ENCODE data around the gene FUT7.
A peak's percentile ranks its signal among the peaks of the same experiment; 100 is the strongest.

The FUT7 gene

GRCh38 chr9:137031904-137032640, at the start of gene FUT7:
Gene FUT7, minus strand, starts transcription at chr9:137032088. Its CDS starts 97 bp downstream, at chr9:137031991.
- DNase-seq = peak; percentile 35
- ATAC-seq = no peak

- no peak for ATAC-seq
- DNase-seq = no peak
Observed at GRCh38 chr9:137080260-137081122, 48.6 kb upstream of the FUT7 start.

- no peak for DNase-seq
- ATAC-seq = no peak
Observed at GRCh38 chr9:137079401-137079787, 47.5 kb upstream of the FUT7 start.

GRCh38 chr9:137078701-137079400, 47.0 kb upstream of the FUT7 start:
- no peak for DNase-seq
- no peak for ATAC-seq

GRCh38 chr9:137077758-137078693, 46.1 kb upstream of the FUT7 start:
- peak; percentile 11 for ATAC-seq
- peak; percentile 70 for DNase-seq

- peak; percentile 72 for DNase-seq
Observed at GRCh38 chr9:137077010-137077747, 45.3 kb upstream of the FUT7 start, which contains the start of gene UAP1L1. Gene UAP1L1, plus strand, starts transcription at chr9:137077517. Its CDS starts 16 bp downstream, at chr9:137077533.

GRCh38 chr9:137076636-137077009, 44.7 kb upstream of the FUT7 start:
- no peak for DNase-seq
- no peak for ATAC-seq

More at GRCh38 chr9:137077010-137077747, 45.3 kb upstream of the FUT7 start, which contains the start of gene UAP1L1:
- peak; percentile 71 for ATAC-seq

- DNase-seq (no peak), ATAC-seq (no peak)
Observed at GRCh38 chr9:137075275-137075775, 43.4 kb upstream of the FUT7 start.

- ATAC-seq (no peak), DNase-seq (no peak)
Observed at GRCh38 chr9:137074657-137075274, 42.9 kb upstream of the FUT7 start.

- DNase-seq = no peak
- ATAC-seq = no peak
Observed at GRCh38 chr9:137073992-137074399, 42.1 kb upstream of the FUT7 start.

GRCh38 chr9:137071282-137071681, 39.4 kb upstream of the FUT7 start:
- DNase-seq (no peak), ATAC-seq (no peak)

GRCh38 chr9:137070906-137071275, 39.0 kb upstream of the FUT7 start:
- ATAC-seq = no peak

GRCh38 chr9:137070201-137070905, 38.5 kb upstream of the FUT7 start, which contains the start of gene SAPCD2:
Gene SAPCD2, minus strand, starts transcription at chr9:137070557. Its CDS starts 97 bp downstream, at chr9:137070460.
- ATAC-seq (peak; percentile 90), DNase-seq (peak; percentile 83)

More at GRCh38 chr9:137070906-137071275, 39.0 kb upstream of the FUT7 start:
- DNase-seq = no peak

GRCh38 chr9:137069508-137070091, 37.7 kb upstream of the FUT7 start:
- DNase-seq = no peak
- no peak for ATAC-seq

GRCh38 chr9:137068539-137069507, 36.9 kb upstream of the FUT7 start:
- DNase-seq (no peak), ATAC-seq (no peak)

- peak; percentile 57 for ATAC-seq
- peak; percentile 89 for DNase-seq
Observed at GRCh38 chr9:137067860-137068538, 36.1 kb upstream of the FUT7 start.
